Natural killer cell (primary cell): ENCODE measurements around the gene MTOR. TPM values are rescaled to one million over a fixed set of nuclear protein-coding genes. Genes with fewer than 3 reads are reported as not detected.

Source experiments
- ATAC-seq, 3 donors: fragments of 150-1000 bp in 2 of 3; fragments of 200-7000 bp in 1 of 3; cut with Tn5 transposase; 1 replicate in 1 of 3; 2 replicates in 2 of 3; pipeline ENCODE4 v1.10.0; 2021; ENCODE audit warnings: mild to moderate bottlenecking in 2 of 3, moderate library complexity in 2 of 3
- DNase-seq, 2 donors: peaks; one replicate each; pipeline versions ENCODE4 v3.0.0 to v3.0.0-alpha.2; 2013 to 2021; ENCODE audit warnings: mixed read lengths in 1 of 2
- H3K27ac ChIP-seq: one replicate; pipeline ENCODE4 v1.5.1; 2013; ENCODE audit warnings: mild to moderate bottlenecking, low read length
- H3K27me3 ChIP-seq: one replicate; pipeline ENCODE4 v1.6.1; 2013; ENCODE audit warnings: low read length; ENCODE audit not compliant: control insufficient read depth, insufficient read depth
- H3K36me3 ChIP-seq: one replicate; pipeline ENCODE4 v1.6.1; 2013; ENCODE audit warnings: low read length; ENCODE audit not compliant: control insufficient read depth, insufficient read depth
- H3K4me1 ChIP-seq: one replicate; pipeline ENCODE4 v1.6.1; 2013; ENCODE audit warnings: low read length; ENCODE audit not compliant: control insufficient read depth, insufficient read depth
- H3K4me3 ChIP-seq: one replicate; pipeline ENCODE4 v1.5.1; 2013; ENCODE audit warnings: low read length
- H3K9me3 ChIP-seq: one replicate; pipeline ENCODE4 v1.6.1; 2013; ENCODE audit warnings: low read length; ENCODE audit not compliant: control insufficient read depth, insufficient read depth
- H3K27ac Mint-ChIP-seq, 2 donors: one replicate each; pipeline ENCODE4 v1.8.0; 2022; ENCODE audit warnings: mild to moderate bottlenecking in 2 of 2, mixed read lengths in 2 of 2, moderate library complexity in 1 of 2
- H3K27me3 Mint-ChIP-seq, 2 donors: one replicate each; pipeline ENCODE4 v1.8.0; 2022; ENCODE audit warnings: low read depth in 2 of 2, mixed read lengths in 2 of 2
- H3K36me3 Mint-ChIP-seq: one replicate; pipeline ENCODE4 v1.8.0; 2022; ENCODE audit warnings: mixed read lengths
- H3K4me1 Mint-ChIP-seq, 2 donors: one replicate each; pipeline ENCODE4 v1.8.0; 2022; ENCODE audit warnings: mixed read lengths in 2 of 2
- H3K4me3 Mint-ChIP-seq: one replicate; pipeline ENCODE4 v1.8.0; 2022; ENCODE audit warnings: mild to moderate bottlenecking, moderate library complexity, mixed read lengths
- H3K9me3 Mint-ChIP-seq, 2 donors: one replicate each; pipeline ENCODE4 v1.8.0; 2022; ENCODE audit warnings: mixed read lengths in 2 of 2
- CTCF ChIP-seq: fragments of 200-600 bp; IDR thresholded peaks from one replicate; pipeline ENCODE4 v1.8.0; 2022; ENCODE audit warnings: antibody characterized with exemption
- WGBS: methylation state at CpG from one replicate; pipeline ENCODE4 v1.1.7; 2013; ENCODE audit warnings: missing lambda C conversion rate; ENCODE audit not compliant: insufficient coverage; 5-methylcytosine and 5-hydroxymethylcytosine counted together
- intact Hi-C: fragments of 100-400 bp; cut with micrococcal nuclease; formaldehyde crosslinking; loops from one replicate; pipeline ENCODE4 v1.14.2; 2022
- total RNA-seq, 4 donors: library from RNA; stranded (reverse); fragments of 120-200 nt in 1 of 4; gene quantifications; one replicate each; pipeline versions ENCODE4 v1.2.3 to v1.2.4, GENCODE V29; 2013 to 2022

MTOR gene
- total RNA-seq, 3 donors from 2014 or later (not counting 1 experiment from before 2014, with no cell fraction given) = 42.7 to 54.6 (median 43.7) TPM

- Histone ChIP-seq H3K9me3 (no peaks in the 10 kb centered on the region), H3K27me3 (no peaks in the 10 kb centered on the region), H3K4me3 (no peak overlapping the region), H3K4me1 (no peaks in the 10 kb centered on the region), H3K36me3 (peaks cover 27% of the 10 kb centered on the region), H3K27ac (no peak overlapping the region)
- intact Hi-C loops = no loop called here
- Mint-ChIP-seq H3K27me3 (no peaks in the 10 kb centered on the region), H3K9me3 (no peaks in the 10 kb centered on the region), H3K27ac (peak overlapping the region; percentile 2 to 30), H3K4me1 (peaks cover 0 to 6% of the 10 kb centered on the region in 2 donors), H3K36me3 (peaks cover 14% of the 10 kb centered on the region), H3K4me3 (no peak overlapping the region)
- ATAC-seq = no peak
- no peak for TF ChIP-seq CTCF
- no peak for DNase-seq
- 99% methylated on average over 3 of the region's 3 CpGs for WGBS
These were observed 104.1 kb downstream of the MTOR start for GRCh38 chr1:11158291-11158690.

DNA sequence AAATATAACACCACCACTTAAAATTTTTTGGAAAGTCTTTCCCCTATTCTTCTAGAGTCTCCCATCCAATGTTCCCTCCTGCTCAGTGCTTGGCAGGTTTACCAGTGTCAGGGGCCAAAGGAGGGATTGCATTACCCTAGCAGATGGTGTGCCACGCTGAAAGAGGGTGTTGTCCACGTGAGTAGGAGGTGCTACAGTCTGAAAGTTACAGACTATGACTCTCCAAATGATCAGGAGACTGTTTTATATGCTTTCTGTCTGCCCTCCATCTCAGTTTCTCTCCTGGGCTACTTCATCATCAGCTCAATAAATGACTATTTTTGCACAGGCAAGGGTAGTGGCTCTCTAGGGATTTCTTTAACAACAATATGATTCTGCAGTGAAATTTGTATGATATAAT, 104.5 kb downstream of the MTOR start:
- ATAC-seq (no peak), DNase-seq (no peak)
- Mint-ChIP-seq H3K4me1 (peaks cover 0 to 6% of the 10 kb centered on the region in 2 donors), H3K4me3 (no peak overlapping the region), H3K36me3 (peaks cover 14% of the 10 kb centered on the region), H3K27ac (peak overlapping the region; percentile 2 to 30), H3K9me3 (no peaks in the 10 kb centered on the region), H3K27me3 (no peaks in the 10 kb centered on the region)
- no peaks in the 10 kb centered on the region for H3K27me3 ChIP-seq
- H3K4me1 ChIP-seq = no peaks in the 10 kb centered on the region
- 80% methylated on average over 2 of the region's 2 CpGs for WGBS
- peaks cover 31% of the 10 kb centered on the region for H3K36me3 ChIP-seq
- H3K27ac ChIP-seq = no peak overlapping the region
- H3K9me3 ChIP-seq = no peaks in the 10 kb centered on the region
- intact Hi-C loops = no loop called here
- no peak overlapping the region for H3K4me3 ChIP-seq
- TF ChIP-seq CTCF = no peak

GRCh38 chr1:11157394-11157793, 105.0 kb downstream of the MTOR start:
- H3K4me1 ChIP-seq = no peaks in the 10 kb centered on the region
- H3K4me3 Mint-ChIP-seq = no peak overlapping the region
- H3K4me3 ChIP-seq = no peak overlapping the region
- 95% methylated on average over 8 of the region's 8 CpGs for WGBS
- H3K36me3 Mint-ChIP-seq = peaks cover 14% of the 10 kb centered on the region
- no peaks in the 10 kb centered on the region for H3K9me3 ChIP-seq
- no peak for ATAC-seq
- H3K27ac ChIP-seq = no peak overlapping the region
- intact Hi-C loops = no loop called here
- no peaks in the 10 kb centered on the region for H3K27me3 Mint-ChIP-seq
- no peak for DNase-seq
- no peaks in the 10 kb centered on the region for H3K27me3 ChIP-seq
- no peaks in the 10 kb centered on the region for H3K9me3 Mint-ChIP-seq
- no peak for TF ChIP-seq CTCF
- H3K27ac Mint-ChIP-seq = no peak overlapping the region
- peaks cover 32% of the 10 kb centered on the region for H3K36me3 ChIP-seq
- H3K4me1 Mint-ChIP-seq = peaks cover 0 to 6% of the 10 kb centered on the region in 2 donors

DNA sequence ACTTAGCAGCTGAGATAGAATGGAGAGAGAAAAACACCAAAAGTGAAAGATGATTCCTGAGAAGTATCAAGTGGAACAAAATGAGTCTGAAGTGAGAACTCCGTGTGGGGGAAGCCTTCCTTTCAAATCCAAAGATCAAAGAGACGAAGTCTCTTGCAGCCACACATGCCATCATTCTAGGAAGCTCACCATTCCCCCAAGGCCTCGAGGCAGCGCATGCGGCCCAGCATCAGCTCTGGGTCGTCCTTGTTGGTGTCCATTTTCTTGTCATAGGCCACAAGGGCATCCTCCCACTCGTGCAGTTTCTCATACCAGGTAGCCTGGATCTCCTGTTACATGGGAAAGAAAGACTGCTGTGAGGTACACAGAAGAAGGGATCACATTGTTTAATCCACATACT, 105.4 kb downstream of the MTOR start:
- Mint-ChIP-seq H3K9me3 (no peaks in the 10 kb centered on the region), H3K4me1 (peaks cover 0 to 6% of the 10 kb centered on the region in 2 donors), H3K4me3 (no peak overlapping the region), H3K27ac (no peak overlapping the region), H3K27me3 (no peaks in the 10 kb centered on the region), H3K36me3 (peaks cover 14% of the 10 kb centered on the region)
- Histone ChIP-seq H3K4me3 (no peak overlapping the region), H3K4me1 (no peaks in the 10 kb centered on the region), H3K9me3 (no peaks in the 10 kb centered on the region), H3K27ac (no peak overlapping the region), H3K36me3 (peaks cover 34% of the 10 kb centered on the region), H3K27me3 (no peaks in the 10 kb centered on the region)
- DNase-seq (no peak), ATAC-seq (no peak)
- WGBS = 92% methylated on average over 7 of the region's 7 CpGs
- intact Hi-C loops = no loop called here
- TF ChIP-seq CTCF = no peak
